SH-SY5Y (cell line): ENCODE data around the gene SLC12A1.

Experiments
- GATA2 ChIP-seq: IDR thresholded peaks from 2 replicates; pipeline ENCODE4 v1.6.1; 2011; ENCODE audit warnings: mild to moderate bottlenecking, low read depth, low read length
- GATA3 ChIP-seq: IDR thresholded peaks from 2 replicates; pipeline ENCODE4 v1.6.1; 2011; ENCODE audit warnings: low read depth, mild to moderate bottlenecking, low read length, moderate library complexity

GRCh38 chr15:48331796-48332641, 125.9 kb downstream of the SLC12A1 start:
- TF ChIP-seq GATA2 (no peak), GATA3 (no peak)
